Ovary (tissue), 9 donors: Measurements from ENCODE around the gene ATP13A1. TPM values are rescaled to one million over a fixed set of nuclear protein-coding genes. Genes with fewer than 3 reads are reported as not detected.

Source experiments
- DNase-seq, 5 donors: peaks; one replicate each; pipeline ENCODE4 v3.0.0-alpha.2; 2019 to 2020
- H3K27ac ChIP-seq, 2 donors: fragments of 200-600 bp; one replicate each; pipeline versions ENCODE4 v1.5.1 to v1.8.0; 2019 to 2022
- H3K27me3 ChIP-seq: fragments of 200-600 bp; one replicate; pipeline ENCODE4 v1.8.0; 2022
- H3K36me3 ChIP-seq: fragments of 200-600 bp; sonication (generic); one replicate; pipeline ENCODE4 v1.5.1; 2019
- H3K4me1 ChIP-seq: one replicate; pipeline ENCODE4 v1.8.1; 2013; ENCODE audit warnings: mild to moderate bottlenecking, moderate library complexity; ENCODE audit not compliant: insufficient read depth
- H3K4me3 ChIP-seq: fragments of 200-600 bp; sonication (generic); one replicate; pipeline ENCODE4 v1.5.1; 2017
- H3K9me3 ChIP-seq, 2 donors: fragments of 200-600 bp in 1 of 2; sonication (generic) in 1 of 2; one replicate each; pipeline versions ENCODE4 v1.5.1 to v1.8.1; 2013 to 2019; ENCODE audit warnings: mild to moderate bottlenecking in 1 of 2, moderate library complexity in 1 of 2
- CTCF ChIP-seq, 3 donors: fragments of 450-650 bp in 2 of 3; fragments of 200-600 bp in 1 of 3; IDR thresholded peaks; one replicate each; pipeline versions ENCODE4 v1.5.1 to v1.8.0; 2016 to 2022; ENCODE audit warnings: antibody characterized with exemption in 3 of 3, mild to moderate bottlenecking in 1 of 3
- EP300 ChIP-seq: sonication (generic); formaldehyde crosslinking; IDR thresholded peaks from one replicate; pipeline ENCODE4 v1.6.1; 2017; ENCODE audit warnings: antibody characterized with exemption
- POLR2A ChIP-seq: fragments of 450-650 bp; IDR thresholded peaks from one replicate; pipeline ENCODE4 v1.6.1; 2017; ENCODE audit warnings: antibody characterized with exemption, mild to moderate bottlenecking, moderate library complexity
- WGBS, 3 donors: extraction: QIAGEN DNeasy Blood & Tissue Kit in 1 of 3; methylation state at CpG; one replicate each; pipeline versions ENCODE4 v1.1.5 to v1.1.7; 2013 to 2017; 5-methylcytosine and 5-hydroxymethylcytosine counted together
- intact Hi-C, 4 donors: fragments of 100-400 bp; cut with DNase I; formaldehyde crosslinking; loops; one replicate each; pipeline versions ENCODE4 v1.11.0 to v1.15.1; 2022 to 2023
- polyA plus RNA-seq, 2 donors: library from polyadenylated mRNA; stranded (reverse); fragments of 200-250 nt in 1 of 2; fragments of 350-450 nt in 1 of 2; fragmentation: Illumina TruSeq in 1 of 2; extraction: RNeasy Lipid Tissue Mini Kit (QIAGEN cat#74804) in 1 of 2; gene quantifications; one replicate each; pipeline ENCODE4 v1.2.3, GENCODE V29; 2013 to 2014
- total RNA-seq, 7 donors: library from RNA; depleted of rRNA in 2 of 7; stranded (reverse); fragments of >200 nt in 2 of 7; fragmentation: NEBNext Ultra II Directional in 3 of 7; extraction: Animal tissue kit (Norgen Biotek cat#: 25700) in 3 of 7; gene quantifications; one replicate each; pipeline versions ENCODE4 v1.1.0 to v1.2.4, GENCODE V29; 2016 to 2023
- donor health status: DM: no; HTN: no; CAD: no; lungs with moderate emphysema.
- donor health status: DM: no; HTN: no; CAD: no.
- donor health status: Bipolar disorder and iron deficiency.
- donor health status: DM: yes; HTN: yes; CAD: no.
- donor health status: DM: no; HTN: no; CAD: no.
- donor health status: DM: yes; HTN: yes; CAD: no.

The ATP13A1 gene
- total and polyA plus RNA-seq, 9 donors: 24.9 to 407 (median 58.0) TPM

DNA sequence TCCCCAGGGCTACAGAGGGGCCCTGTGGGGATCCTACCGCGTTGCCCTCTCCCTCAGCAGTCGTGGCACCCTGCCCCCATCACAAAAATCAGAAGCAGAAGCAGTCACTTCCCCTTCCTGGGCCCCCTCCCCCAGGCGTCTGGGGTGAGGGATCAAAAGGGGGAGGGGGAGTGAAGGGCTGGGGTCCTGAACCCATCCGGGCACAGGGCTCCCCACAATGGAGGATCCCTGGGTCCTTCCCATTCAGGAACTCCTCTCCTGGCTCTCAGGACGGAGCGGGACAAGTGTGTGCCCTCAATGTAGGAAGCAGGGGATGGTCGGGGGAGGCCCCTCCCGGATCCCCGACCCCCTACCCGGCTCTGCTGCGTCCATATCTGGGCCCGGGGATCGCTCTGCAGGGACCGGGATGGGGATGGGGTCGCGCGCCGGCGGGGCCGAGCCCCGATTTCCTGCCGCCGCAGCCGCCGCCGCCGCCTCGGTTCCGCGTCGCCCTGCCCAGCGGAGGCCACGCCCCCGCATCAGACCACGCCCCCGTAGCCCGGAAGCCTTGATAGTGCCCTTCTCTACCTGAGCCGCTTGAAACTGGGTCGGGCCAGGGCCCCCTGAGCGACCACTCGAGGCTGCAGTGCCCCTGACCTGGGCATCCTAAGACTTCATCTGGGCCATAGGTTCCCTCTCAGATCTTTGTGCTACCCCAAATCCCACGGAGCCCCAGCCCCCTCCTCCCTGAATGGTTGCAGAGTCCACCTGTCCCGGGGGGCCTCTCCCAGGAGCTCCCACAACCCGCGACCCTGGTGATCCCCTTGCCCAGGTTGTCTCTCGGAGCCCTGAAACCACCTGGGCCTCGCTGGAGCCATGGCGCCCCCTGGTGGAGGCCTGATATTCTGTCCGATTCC is 20.1 kb downstream of the ATP13A1 start, which contains the start of gene GMIP:
Gene GMIP, minus strand, starts transcription at position 500 of the 896 bp plus-strand sequence. Its CDS starts 128 bp downstream, at position 372.
- H3K27me3 ChIP-seq: no peaks in the 10 kb centered on the region

DNA sequence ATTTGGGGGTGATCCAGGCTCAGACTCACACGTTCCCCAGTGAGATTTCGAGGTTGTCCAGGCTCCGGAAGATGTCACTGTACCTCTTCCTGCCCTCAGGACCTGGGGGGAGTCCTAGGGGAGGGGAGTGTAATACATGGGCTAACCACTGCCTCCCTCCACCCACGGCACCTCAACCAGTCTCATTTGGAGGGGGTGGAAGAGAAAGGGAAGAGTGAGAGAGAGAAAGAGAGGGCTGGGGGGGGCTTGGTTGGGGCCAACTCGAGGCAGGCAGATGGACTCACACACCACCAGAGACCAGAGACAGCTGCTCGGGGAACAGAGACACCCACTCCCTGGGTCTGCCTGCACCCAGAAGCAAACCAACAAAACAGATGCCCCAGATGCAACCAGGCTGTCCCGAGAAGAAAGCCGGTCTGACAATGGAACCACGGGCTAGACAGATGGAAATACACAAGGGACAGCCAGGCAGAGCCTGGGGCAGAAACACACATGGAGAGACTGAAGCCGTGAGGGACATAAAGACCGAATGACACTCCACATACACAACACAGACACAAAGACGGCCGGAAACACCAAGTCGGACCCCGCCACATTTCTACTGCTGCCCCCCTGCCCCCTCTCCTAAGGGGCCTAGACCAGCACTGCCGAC is 20.8 kb downstream of the ATP13A1 start:
- intact Hi-C loops: loop anchor here in 3 of 4 donors (1.0 to 5.0 kb wide), 3 partner anchors 110 kb away; no protein-coding TSS in a partner anchor
- Histone ChIP-seq H3K27ac (no peak overlapping the region), H3K36me3 (no peaks in the 10 kb centered on the region)

More for the DNA sequence above, 20.1 kb downstream of the ATP13A1 start, which contains the start of gene GMIP:
- Histone ChIP-seq H3K4me1 (no peaks in the 10 kb centered on the region), H3K9me3 (no peaks in the 10 kb centered on the region), H3K36me3 (no peaks in the 10 kb centered on the region), H3K4me3 (peak within 1 kb of the TSS; percentile 66), H3K27ac (no peak within 1 kb of the TSS)
- no peak for TF ChIP-seq EP300
- TF ChIP-seq CTCF (IDR thresholded peaks at IDR 0.05): peak; percentile 79 to 95 (median 80)
- WGBS, 3 donors: 0 to 1% (median 0%) methylated on average over 42 to 50 of the region's 50 CpGs
- DNase-seq: peak; percentile 69 to 85 (median 80)
- intact Hi-C loops: loop anchor here in 3 of 4 donors (1.0 to 5.0 kb wide), 3 partner anchors 111 kb away; no protein-coding TSS in a partner anchor

DNA sequence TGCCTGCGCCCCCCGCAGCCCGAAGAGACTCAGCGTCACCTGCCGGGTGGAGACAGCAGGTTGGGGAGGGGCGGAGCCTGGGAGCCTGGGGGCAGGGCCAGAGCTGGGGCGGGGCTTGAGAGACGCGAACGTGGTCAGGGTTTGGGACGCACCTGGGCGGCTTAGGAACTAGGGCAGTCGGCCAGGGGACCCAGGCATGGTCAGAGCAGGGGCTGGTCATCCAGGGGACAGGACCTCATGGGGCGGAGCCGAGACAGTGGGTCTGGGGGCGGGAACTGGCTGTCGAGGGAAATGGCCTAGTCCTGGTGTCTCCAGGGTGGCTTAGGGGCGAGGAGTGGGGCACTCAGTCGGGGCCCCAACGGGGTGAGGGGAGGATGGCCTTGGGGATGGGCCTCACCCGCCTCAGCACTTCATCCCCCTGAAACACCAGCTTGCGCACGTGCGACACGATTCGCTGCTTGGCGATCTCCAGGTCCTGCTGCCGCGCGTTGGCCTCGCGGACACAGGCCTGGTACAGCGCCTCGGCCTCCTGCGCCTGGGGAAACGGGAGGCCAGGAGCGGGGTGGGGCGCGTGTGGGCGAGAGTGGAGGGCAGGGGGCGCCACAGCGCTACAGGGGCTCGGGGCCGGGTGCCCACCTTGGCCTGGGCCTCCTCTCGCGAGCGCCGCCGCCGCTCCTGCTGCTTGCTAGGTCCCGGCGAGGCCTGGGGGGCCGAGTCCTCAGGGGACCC is 25.8 kb downstream of the ATP13A1 start:
- no peaks in the 10 kb centered on the region for H3K36me3 ChIP-seq
- intact Hi-C loops: no loop called here
- H3K27ac ChIP-seq: no peak overlapping the region
- TF ChIP-seq POLR2A (no peak), CTCF (IDR thresholded peaks at IDR 0.05) (no peak), EP300 (no peak)
- no peaks in the 10 kb centered on the region for H3K4me1 ChIP-seq
- WGBS, 3 donors: 69 to 75% (median 74%) methylated on average over 41 to 53 of the region's 53 CpGs
- no peak overlapping the region for H3K4me3 ChIP-seq
- H3K9me3 ChIP-seq: no peaks in the 10 kb centered on the region
- DNase-seq: no peak
- H3K27me3 ChIP-seq: no peaks in the 10 kb centered on the region

More for the DNA sequence above, 20.8 kb downstream of the ATP13A1 start:
- Histone ChIP-seq H3K4me1 (no peaks in the 10 kb centered on the region), H3K4me3 (peak overlapping the region; percentile 66), H3K9me3 (no peaks in the 10 kb centered on the region), H3K27me3 (no peaks in the 10 kb centered on the region)
- WGBS, 3 donors: 23 to 34% (median 26%) methylated on average over 16 of the region's 16 CpGs
- no peak for DNase-seq
- TF ChIP-seq CTCF (IDR thresholded peaks at IDR 0.05) (no peak), POLR2A (no peak)

GRCh38 chr19:19637186-19637522 is 26.3 kb downstream of the ATP13A1 start:
- no peaks in the 10 kb centered on the region for H3K36me3 ChIP-seq
- no peaks in the 10 kb centered on the region for H3K4me1 ChIP-seq
- no peak overlapping the region for H3K27ac ChIP-seq
- H3K9me3 ChIP-seq: no peaks in the 10 kb centered on the region
- H3K27me3 ChIP-seq: no peaks in the 10 kb centered on the region
- no peak overlapping the region for H3K4me3 ChIP-seq
- intact Hi-C loops: no loop called here
- 78 to 80% (median 78%) methylated on average over 27 of the region's 27 CpGs for WGBS, 3 donors
- no peak for DNase-seq
- TF ChIP-seq POLR2A (no peak), CTCF (IDR thresholded peaks at IDR 0.05) (no peak), EP300 (no peak)
